GM21423 (cell line): ENCODE results near the gene COL8A1.
"Not testable (repeated sequence)": the region's sequence is repeated elsewhere in the genome, so short reads cannot be mapped to it uniquely, and the experiment has no call there.

ENCODE experiments used
- ATAC-seq: cut with Tn5 transposase; IDR thresholded peaks from one replicate; pipeline ENCODE4 v1.9.1; 2021; ENCODE audit warnings: mild to moderate bottlenecking, moderate library complexity; ENCODE audit not compliant: unreplicated experiment

The COL8A1 gene

GRCh38 chr3:99702953-99703943, 64.9 kb downstream of the COL8A1 start:
- ATAC-seq = no peak

DNA sequence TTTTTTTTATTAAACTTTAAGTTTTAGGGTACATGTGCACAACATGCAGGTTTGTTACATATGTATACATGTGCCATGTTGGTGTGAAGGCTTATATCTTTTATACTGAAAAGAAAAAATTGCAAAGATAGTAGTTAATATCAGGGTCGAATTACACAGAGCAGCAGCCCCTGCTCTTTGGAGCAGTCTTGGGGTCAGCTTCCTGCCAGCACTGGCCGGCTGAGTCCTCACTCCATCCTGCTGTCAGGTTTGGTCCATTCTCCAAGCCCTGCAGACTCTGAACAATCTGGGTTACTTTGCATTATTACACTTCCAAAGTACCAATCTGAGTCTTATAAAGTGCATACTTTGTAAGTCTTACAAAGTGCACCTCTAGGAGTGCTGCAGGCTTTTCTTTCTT, 66.0 kb downstream of the COL8A1 start:
- no peak for ATAC-seq

DNA sequence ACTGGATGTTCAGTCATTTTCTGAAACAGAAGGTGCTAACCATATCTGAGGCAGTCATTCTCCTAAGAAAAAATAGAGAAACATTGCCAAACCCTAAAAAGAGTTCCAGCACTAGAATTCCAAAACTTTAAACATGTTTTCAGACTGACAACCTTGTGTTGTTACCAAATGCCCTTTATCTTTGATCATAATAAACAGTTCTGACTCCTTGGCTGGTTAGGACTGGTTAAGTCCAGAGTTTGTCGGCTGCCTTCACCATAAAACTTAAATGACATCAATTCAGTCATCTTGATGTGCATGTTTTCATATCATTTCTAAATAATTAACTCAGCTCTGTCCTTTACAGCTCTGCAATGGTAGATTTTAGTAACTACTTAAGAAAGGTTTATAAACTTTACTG, 68.0 kb downstream of the COL8A1 start:
- ATAC-seq = no peak

DNA sequence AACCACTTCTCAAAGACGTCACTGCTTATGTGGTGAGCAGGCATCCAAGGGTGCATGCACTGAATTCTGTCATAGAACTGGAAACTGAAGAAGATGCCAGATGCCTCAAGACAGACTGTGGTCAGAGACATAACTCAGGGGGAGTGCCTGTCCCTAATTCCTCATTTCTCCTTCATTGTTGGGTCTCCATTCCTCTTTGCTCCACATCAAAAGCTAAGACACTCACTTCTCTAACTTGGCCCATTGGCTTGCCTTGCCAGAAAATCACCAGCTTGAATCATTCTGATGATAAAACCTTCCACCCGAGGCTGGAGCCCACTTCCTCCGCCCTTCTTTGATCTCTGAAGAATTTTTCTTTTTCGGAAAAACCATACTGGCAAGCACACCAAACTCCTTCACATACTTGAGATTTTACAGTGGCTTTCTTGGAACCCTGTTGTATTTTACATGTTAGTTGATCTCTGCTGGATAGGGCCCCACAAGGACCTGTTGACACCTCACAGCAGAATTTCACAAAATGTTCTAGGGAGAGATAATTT, 69.9 kb downstream of the COL8A1 start:
- ATAC-seq = no peak

DNA sequence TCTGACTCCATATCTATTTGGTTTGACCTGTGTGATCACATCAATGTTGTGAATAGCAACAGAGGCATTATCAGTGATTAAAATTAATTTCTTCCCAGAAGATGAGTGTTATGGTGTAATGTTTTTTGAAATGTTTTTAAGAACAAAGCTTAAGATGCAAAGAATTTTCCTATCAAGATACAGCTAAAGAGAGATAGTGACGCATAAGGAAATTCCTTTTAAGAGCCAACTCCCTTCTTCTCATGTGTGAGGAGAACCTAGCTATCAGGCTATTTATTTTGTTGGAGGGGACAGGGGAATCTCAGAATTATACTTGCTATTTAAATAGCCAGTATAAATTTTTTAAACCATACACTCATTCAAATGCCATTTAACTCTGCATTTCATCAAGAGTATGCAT, 71.3 kb downstream of the COL8A1 start:
- no peak for ATAC-seq

GRCh38 chr3:99710094-99710493, 71.7 kb downstream of the COL8A1 start:
- ATAC-seq = no peak

DNA sequence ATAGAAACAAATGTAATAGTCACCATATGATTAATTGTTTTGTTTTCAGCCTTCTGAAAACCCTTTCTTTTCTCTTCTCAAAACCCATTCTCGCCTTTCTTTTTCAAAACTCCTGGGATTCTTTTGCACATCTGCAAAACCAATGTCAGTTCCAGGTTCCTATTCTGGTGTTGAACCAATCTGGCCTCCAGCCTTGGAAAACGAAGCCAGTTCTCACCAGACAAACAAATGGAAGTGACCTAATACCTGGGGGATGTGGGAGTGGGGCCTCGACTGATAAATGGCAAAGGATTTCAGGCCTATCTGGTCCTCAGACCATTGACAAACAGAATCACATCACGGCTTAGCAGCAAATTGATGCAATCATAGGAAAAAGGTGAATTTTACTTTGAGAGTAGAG, 73.0 kb downstream of the COL8A1 start:
- no peak for ATAC-seq

GRCh38 chr3:99712291-99712954, 74.0 kb downstream of the COL8A1 start:
- ATAC-seq = no peak

DNA sequence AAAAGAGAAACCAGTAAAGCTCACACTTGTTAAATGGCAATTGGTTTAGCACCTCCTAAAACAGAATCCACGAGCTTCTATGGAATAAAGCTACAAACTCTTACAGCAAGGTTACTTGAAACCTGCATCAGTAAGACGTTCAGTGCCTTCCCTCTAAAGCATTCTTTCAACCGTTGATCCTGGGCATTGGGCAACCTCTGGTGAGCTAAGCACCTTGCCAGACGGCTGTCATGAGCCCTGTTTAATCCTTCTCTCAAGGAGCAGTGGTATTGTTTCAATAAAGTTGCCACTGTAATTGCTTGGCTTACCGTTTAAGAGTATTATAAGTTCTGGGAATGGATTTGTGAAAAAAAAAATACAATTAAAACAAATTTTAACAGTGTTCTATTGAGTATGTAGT, 75.0 kb downstream of the COL8A1 start:
- ATAC-seq = no peak

DNA sequence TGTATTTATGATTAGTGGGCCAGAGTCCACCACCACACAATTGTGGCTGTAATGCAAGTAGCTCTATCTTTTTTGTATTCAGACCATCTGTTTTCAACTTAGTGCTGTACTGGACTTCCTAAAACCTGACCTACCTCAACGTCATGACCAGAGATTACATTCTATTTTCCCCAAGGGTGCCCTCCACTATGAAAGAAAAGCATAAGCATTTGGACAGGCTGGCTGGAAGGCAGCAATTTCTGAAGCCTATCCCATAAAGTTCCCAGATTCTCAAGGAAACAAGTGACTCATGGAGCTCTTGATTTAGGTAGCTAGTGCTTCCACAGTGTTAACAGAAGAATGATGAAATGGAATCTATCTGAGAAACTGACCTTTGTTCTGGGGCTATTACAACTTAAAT, 75.8 kb downstream of the COL8A1 start:
- ATAC-seq = no peak

DNA sequence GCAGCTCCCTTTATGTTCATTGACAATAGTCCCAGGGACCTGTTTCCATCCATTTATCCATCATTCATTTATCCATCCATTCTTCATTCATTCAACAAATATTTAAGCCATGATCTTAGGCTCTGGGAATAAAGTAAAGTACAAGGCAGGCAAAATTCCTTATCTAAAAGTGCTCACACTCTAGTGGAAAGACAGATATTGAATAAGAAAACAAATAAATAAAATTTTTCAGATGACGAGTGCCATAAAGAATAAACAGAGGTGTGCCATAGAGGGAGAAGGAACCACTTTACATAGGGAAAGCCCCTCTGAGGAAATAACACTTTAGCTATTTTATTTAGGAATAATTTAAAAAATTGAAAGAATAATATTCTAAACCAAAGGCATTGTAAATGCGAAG, 76.2 kb downstream of the COL8A1 start:
- no peak for ATAC-seq

- ATAC-seq = no peak
Observed at GRCh38 chr3:99716463-99716995, 78.1 kb downstream of the COL8A1 start.

- ATAC-seq = no peak
Observed at GRCh38 chr3:99720985-99721632, 82.7 kb downstream of the COL8A1 start.

DNA sequence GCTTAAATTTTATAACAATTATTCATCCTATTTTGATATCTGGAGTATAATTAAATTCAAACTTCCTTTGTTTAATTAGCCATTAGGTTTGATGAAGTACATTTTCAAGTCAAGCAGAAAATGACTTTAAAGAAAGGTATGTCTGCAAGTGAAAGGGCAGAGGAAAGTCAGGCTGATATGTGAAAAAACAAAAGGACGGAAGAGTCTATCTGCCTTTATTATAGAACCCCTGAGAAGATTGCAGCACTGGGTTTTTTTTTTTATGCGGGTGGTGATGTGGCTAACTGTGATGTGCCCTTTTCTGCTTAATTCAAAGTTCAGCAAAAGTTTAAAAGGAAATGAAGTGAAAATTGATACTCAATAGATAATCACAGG, 83.2 kb downstream of the COL8A1 start:
- no peak for ATAC-seq

DNA sequence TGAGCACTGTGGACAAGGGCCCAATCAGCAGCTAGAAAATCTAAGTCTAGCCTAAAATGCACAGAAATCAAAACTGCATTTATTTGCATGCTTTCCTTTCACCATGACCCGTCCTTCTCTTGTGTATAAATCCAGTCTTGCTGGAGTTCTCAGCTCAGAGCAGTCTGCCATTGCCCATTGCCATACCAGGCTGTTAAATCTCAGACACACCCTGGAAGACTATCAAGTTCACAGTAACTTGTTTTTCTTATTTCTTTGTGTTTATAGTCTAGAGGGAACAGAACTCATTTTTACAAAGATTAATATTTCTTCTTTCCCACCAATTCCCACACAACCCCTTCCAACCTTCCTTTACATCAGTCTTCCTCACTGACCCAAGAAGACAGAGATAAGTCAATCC, 85.9 kb downstream of the COL8A1 start:
- no peak for ATAC-seq

DNA sequence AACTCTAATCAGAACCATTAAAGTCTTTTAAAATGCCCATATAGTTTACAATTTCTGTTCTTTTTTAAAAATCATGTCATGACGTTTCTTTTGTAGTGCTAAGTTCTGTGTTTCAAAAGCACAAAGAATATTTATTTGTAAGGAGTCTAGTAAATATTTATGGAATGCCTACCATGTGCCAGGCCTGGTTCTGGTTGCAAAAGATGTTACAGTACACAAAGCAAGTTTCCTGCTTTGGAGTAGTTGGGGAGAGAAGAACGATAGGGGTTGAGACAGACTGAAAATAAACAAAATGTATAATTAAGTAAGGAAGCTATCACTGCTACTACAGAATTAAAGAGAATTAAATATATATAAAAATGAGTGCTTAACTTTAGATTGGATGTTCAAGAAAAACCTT, 92.5 kb downstream of the COL8A1 start:
- ATAC-seq = no peak

GRCh38 chr3:99731499-99731898, 93.1 kb downstream of the COL8A1 start:
- no peak for ATAC-seq

DNA sequence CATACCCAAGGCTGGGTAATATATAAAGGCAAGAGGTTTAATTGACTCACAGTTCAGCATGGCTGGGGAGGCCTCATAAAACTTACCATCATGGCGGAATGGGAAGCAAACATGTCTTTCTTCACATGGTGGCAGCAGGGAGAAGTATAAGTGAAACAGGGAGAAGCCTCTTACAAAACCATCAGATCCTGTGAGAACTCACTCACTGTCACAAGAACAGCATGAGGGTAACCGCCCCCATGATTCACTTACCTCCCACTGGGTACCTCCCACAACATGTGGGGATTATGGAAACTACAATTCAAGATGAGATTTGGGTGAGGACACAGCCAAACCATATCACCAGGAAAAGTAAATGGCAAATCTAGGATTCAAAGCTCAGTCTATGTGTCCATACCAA, 102.0 kb downstream of the COL8A1 start:
- ATAC-seq = not testable (repeated sequence)

DNA sequence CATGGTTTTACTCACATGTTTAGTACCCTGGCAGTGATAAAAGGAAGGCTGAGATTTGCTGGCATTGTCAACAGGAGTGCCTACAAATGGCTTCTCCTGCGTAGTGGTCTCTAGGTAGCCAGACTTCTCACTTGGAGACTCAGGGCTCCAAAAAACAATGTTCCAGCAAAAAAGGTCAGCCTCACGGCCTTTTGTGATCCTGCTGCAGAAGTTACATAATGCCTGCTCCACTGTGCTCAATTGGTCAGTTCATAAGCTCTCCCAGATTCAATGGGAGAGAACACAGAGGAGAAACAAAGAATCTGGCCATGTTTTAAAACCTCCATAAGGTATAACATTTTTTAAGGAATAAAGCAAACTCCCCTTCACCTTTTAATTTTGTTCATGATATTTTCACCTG, 103.2 kb downstream of the COL8A1 start:
- ATAC-seq = no peak

DNA sequence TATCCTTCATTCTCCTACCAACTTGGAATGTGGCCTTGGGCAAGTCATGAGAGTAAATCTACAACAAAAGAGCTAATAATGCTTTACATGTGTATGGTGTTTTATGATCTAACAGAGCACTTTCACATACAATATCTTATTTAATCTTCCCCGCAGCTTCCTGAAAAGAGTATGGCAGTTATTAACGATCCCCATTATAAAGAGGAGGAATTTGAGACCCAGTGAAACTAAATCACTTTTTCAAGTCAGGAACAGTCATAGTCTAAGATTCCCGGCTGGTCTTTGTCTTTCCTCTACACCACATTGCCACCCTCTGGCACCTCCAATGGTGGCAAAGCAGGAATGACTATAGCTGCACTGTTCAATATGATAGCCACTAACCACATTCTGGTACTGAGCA, 109.5 kb downstream of the COL8A1 start:
- ATAC-seq = no peak

DNA sequence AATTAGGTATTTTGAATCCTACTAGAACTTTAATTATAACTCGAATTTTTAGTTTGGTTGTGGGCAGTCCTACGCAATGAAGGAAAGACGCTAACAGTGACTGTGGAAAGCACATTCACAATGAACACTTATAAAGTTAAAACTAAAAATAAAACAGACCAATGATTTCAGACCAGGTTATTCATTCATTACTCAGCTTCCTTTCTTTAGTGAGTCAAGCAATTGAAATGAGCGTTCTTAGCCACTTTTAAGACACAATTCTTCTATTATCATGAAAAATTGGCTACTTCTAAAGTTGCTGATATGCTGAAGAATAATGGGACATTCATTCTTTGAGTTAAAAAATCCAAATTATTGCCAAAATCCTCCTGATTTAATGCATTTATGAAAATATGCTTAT, 113.3 kb downstream of the COL8A1 start:
- no peak for ATAC-seq
